Brain microvascular endothelial cell (primary cell): ENCODE results near the gene FAM200C.
"Not testable (repeated sequence)": the region's sequence is repeated elsewhere in the genome, so short reads cannot be mapped to it uniquely, and the experiment has no call there.

Experiments
- DNase-seq: peaks from one replicate; pipeline ENCODE4 v3.0.0-alpha.2; 2020
- H3K27ac ChIP-seq: fragments of 250-450 bp; sonication (Bioruptor Pico); 2 replicates; pipeline ENCODE4 v1.5.1; 2020; ENCODE audit warnings: mild to moderate bottlenecking, moderate library complexity
- H3K27me3 ChIP-seq: fragments of 250-450 bp; sonication (Bioruptor Pico); replicated peaks from 2 replicates; pipeline ENCODE4 v1.5.1; 2020; ENCODE audit warnings: mild to moderate bottlenecking
- H3K36me3 ChIP-seq: fragments of 250-450 bp; sonication (Bioruptor Pico); replicated peaks from 2 replicates; pipeline ENCODE4 v1.5.1; 2020; ENCODE audit warnings: mild to moderate bottlenecking
- H3K4me3 ChIP-seq: 2 replicates; pipeline ENCODE4 v1.5.1; 2011; ENCODE audit warnings: low read depth, mild to moderate bottlenecking, control low read depth, low read length, moderate library complexity
- in situ Hi-C: cut with HindIII; loops from 2 replicates; pipeline ENCODE4 v1.10.0; 2017; ENCODE audit warnings: low sequenced_read_pairs, low pct_ligation_motif_present
- TF ChIP-seq, protein P1 (sequence below): IDR thresholded peaks from 2 replicates; pipeline ENCODE4 v1.5.1; 2011; ENCODE audit warnings: low read depth, mild to moderate bottlenecking, moderate library complexity, low read length, control low read depth, inconsistent platforms; ENCODE audit errors: missing control alignments

The FAM200C gene

DNA sequence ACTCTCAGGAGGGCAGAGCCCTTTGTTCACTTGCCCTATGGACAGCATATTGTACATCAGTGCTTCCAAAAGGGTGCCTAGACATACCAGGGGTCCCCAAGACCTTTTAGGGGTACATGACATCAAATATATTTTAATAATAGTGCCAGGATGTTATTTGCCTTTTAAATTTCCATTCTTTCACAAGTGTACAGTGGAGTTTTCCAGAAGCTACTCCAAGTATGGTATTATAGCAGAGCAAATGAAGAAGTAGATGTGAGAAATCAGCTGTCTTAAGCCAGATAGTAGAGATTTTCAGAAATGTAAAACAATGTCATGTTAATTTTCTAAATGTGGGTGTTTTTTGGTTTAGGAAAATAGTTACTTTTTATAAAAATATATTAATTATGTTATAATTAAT is 37.4 kb upstream of the FAM200C start:
- DNase-seq = no peak

DNA sequence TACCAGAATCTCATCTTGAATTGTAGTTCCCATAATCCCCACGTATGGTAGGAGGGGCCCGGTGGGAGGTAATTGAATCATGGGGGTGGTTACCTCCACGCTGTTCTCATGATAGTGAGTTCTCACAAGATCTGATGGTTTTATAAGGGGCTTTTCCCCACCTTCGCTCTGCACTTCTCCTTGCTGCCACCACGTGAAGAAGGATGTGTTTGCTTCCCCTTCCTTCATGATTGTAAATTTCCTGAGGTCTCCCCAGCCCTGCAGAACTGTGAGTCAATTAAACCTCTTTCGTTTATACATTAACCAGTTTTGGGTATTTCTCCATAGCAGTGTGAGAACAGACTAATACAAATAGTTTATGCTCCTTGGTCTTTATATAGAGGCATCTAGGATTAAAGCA is 36.8 kb upstream of the FAM200C start:
- in situ Hi-C loops, DNase-seq: not testable (repeated sequence)

More for the DNA sequence above, 37.4 kb upstream of the FAM200C start:
- Histone ChIP-seq H3K27me3 (no peaks in the 10 kb centered on the region), H3K36me3 (no peaks in the 10 kb centered on the region), H3K27ac (no peak overlapping the region), H3K4me3 (no peak overlapping the region)
- TF ChIP-seq, protein P1, sequence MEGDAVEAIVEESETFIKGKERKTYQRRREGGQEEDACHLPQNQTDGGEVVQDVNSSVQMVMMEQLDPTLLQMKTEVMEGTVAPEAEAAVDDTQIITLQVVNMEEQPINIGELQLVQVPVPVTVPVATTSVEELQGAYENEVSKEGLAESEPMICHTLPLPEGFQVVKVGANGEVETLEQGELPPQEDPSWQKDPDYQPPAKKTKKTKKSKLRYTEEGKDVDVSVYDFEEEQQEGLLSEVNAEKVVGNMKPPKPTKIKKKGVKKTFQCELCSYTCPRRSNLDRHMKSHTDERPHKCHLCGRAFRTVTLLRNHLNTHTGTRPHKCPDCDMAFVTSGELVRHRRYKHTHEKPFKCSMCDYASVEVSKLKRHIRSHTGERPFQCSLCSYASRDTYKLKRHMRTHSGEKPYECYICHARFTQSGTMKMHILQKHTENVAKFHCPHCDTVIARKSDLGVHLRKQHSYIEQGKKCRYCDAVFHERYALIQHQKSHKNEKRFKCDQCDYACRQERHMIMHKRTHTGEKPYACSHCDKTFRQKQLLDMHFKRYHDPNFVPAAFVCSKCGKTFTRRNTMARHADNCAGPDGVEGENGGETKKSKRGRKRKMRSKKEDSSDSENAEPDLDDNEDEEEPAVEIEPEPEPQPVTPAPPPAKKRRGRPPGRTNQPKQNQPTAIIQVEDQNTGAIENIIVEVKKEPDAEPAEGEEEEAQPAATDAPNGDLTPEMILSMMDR = no peak
- in situ Hi-C loops = no loop called here

DNA sequence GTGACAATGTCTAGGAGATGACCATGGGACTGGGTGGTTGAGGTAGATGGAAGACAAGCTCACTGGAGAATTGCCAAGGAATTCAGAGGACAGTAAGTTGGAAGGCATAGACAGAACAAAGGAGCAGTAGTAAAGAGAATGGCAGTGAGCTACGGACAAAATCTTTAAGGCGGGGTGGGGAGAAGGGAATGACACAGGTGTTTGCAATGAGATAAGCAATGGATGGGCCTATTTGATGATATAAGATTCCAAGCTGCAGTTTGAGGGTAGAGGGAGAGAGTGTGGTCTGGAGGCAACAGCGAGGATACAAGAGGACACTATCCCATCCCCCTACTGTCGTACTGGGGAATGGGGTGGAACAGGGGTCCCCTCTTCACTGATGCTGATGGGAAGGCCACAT is 36.2 kb upstream of the FAM200C start:
- in situ Hi-C loops = no loop called here
- Histone ChIP-seq H3K4me3 (no peak overlapping the region), H3K27ac (no peak overlapping the region), H3K27me3 (no peaks in the 10 kb centered on the region), H3K36me3 (no peaks in the 10 kb centered on the region)
- TF ChIP-seq, protein P1 = no peak
- DNase-seq = no peak

More for the DNA sequence above, 36.8 kb upstream of the FAM200C start:
- H3K36me3 ChIP-seq, H3K27me3 ChIP-seq, H3K27ac ChIP-seq, H3K4me3 ChIP-seq: not testable (repeated sequence)

DNA sequence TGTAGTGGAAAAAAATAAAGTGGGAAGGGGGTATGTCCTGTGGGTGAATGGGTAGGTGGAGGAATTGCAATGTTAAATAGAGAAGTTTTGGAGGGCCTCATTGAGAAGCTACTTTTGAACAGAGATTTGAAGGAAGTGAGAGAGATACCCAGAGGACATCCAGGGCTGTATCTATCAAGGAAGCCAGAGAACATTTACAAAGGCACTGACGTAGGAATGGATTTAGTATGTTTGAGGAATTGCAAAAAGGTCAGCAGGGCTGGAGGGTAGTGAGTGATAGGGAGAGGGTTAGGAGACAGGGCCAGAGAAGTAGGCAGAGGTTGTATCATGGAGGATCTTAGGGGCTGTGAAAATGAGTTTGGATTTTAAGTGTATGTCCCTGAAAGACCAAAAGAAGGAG is 35.7 kb upstream of the FAM200C start:
- TF ChIP-seq, protein P1 = no peak
- DNase-seq = no peak
- Histone ChIP-seq H3K4me3 (no peak overlapping the region), H3K36me3 (no peaks in the 10 kb centered on the region), H3K27me3 (no peaks in the 10 kb centered on the region), H3K27ac (no peak overlapping the region)
- in situ Hi-C loops = no loop called here

DNA sequence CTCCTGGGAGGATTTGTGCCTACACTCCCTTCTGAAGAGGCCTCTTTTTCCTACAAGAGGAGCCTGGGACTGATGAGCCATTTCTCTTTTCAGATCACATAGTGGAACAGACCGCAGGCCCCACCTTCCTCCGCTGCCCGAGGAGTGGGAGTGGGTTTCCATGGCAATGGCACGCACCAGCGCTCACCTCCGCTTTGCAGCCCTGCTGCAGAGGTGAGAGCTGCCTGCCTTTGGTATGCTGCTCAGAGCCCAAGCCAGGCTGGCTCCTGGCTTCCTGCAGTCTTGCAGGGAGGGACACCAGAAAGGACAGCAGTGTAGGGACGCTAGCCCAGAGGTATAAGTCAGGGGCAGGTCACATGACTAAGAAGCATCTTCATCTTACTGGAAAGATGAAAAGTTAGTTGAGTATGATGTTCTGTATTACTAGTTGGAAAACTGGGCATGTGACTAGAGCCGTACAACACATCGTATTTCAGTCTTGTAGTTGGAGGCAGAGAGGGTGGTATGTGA is 34.2 kb upstream of the FAM200C start:
- Histone ChIP-seq H3K4me3 (no peak overlapping the region), H3K27ac (no peak overlapping the region), H3K36me3 (peaks cover 2% of the 10 kb centered on the region), H3K27me3 (no peaks in the 10 kb centered on the region)
- TF ChIP-seq, protein P1 = no peak
- DNase-seq = no peak
- in situ Hi-C loops = no loop called here

DNA sequence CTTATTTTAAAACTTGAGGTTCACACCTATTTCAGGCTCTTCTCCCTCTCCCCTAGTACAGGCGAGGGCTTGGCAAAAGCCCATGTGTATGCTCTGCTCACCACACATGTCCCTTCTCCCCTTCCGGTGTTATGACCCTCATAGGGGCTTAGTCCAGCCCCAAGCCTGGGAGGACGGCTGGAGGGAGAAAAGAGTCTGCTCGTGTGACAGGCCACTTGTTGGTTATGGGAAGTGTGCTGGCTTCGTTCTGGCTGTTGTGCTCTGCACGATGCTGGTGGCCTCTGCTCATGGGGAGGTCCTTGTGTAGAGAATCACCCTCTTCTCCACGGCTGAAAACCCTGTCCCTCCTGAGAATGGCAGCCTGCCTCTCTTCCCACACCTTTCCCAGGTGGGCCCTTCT is 32.9 kb upstream of the FAM200C start:
- TF ChIP-seq, protein P1 = no peak
- Histone ChIP-seq H3K36me3 (peaks cover 7% of the 10 kb centered on the region), H3K27me3 (no peaks in the 10 kb centered on the region), H3K27ac (no peak overlapping the region), H3K4me3 (no peak overlapping the region)
- in situ Hi-C loops = no loop called here
- no peak for DNase-seq
